Adrenal gland (tissue), 12 donors: ENCODE results near the gene SLC25A6. TPM values are rescaled to one million over a fixed set of nuclear protein-coding genes. Genes with fewer than 3 reads are reported as not detected.

Experiments
- DNase-seq, 7 donors: peaks; one replicate each; pipeline ENCODE4 v3.0.0-alpha.2; 2019 to 2020
- H3K27ac ChIP-seq, 5 donors: fragments of 200-600 bp; sonication (generic) in 4 of 5; 1 replicate in 3 of 5; 2 replicates in 2 of 5; pipeline versions ENCODE4 v1.5.1 to v1.8.0; 2016 to 2020; ENCODE audit warnings: mild to moderate bottlenecking in 1 of 5
- H3K27me3 ChIP-seq: fragments of 200-600 bp; 2 replicates; pipeline ENCODE4 v1.8.0; 2021
- H3K36me3 ChIP-seq, 2 donors: fragments of 200-600 bp; replicated peaks in 1 of 2; 1 replicate in 1 of 2; 2 replicates in 1 of 2; pipeline versions ENCODE4 v1.5.1 to v1.8.0; 2018 to 2022
- H3K4me1 ChIP-seq, 2 donors: fragments of 200-600 bp; replicated peaks in 1 of 2; 1 replicate in 1 of 2; 2 replicates in 1 of 2; pipeline versions ENCODE4 v1.5.1 to v1.8.0; 2018 to 2021
- H3K4me3 ChIP-seq, 4 donors: fragments of 200-600 bp; sonication (generic) in 3 of 4; one replicate each; pipeline ENCODE4 v1.5.1; 2016 to 2018
- H3K9me3 ChIP-seq, 3 donors: fragments of 200-600 bp; sonication (generic) in 1 of 3; replicated peaks in 1 of 3; 1 replicate in 2 of 3; 2 replicates in 1 of 3; pipeline versions ENCODE4 v1.5.1 to v1.8.0; 2016 to 2021
- POLR2A ChIP-seq, 2 donors: fragments of 450-650 bp; IDR thresholded peaks; one replicate each; pipeline ENCODE4 v1.6.1; 2017; ENCODE audit warnings: antibody characterized with exemption in 2 of 2, mild to moderate bottlenecking in 2 of 2, moderate library complexity in 1 of 2
- WGBS, 4 donors: extraction: QIAGEN DNeasy Blood & Tissue Kit in 2 of 4; methylation state at CpG; one replicate each; pipeline versions ENCODE4 v1.1.5 to v1.1.7; 2013 to 2017; 5-methylcytosine and 5-hydroxymethylcytosine counted together
- intact Hi-C, 2 donors: fragments of 100-400 bp; cut with DNase I; formaldehyde crosslinking; loops; one replicate each; pipeline versions ENCODE4 v1.14.1 to v1.15.0; 2022 to 2023
- polyA plus RNA-seq, 3 donors: library from polyadenylated mRNA; stranded (reverse); fragments of 200-250 nt in 2 of 3; fragments of 350-450 nt in 1 of 3; fragmentation: Illumina TruSeq in 1 of 3; extraction: RNeasy Lipid Tissue Mini Kit (QIAGEN cat#74804) in 1 of 3; gene quantifications; one replicate each; pipeline ENCODE4 v1.2.3, GENCODE V29; 2013 to 2014
- total RNA-seq, 9 donors: library from RNA; depleted of rRNA in 4 of 9; stranded (reverse); fragments of >200 nt in 4 of 9; fragments of 120-200 nt in 1 of 9; fragmentation: NEBNext Ultra II Directional in 1 of 9; extraction: Animal tissue kit (Norgen Biotek cat#: 25700) in 1 of 9; gene quantifications; one replicate each; pipeline versions ENCODE4 v1.1.0 to v1.2.4, GENCODE V29; 2013 to 2023
- TF ChIP-seq, protein P1 (sequence below), 6 experiments: fragments of 450-650 bp in 4 of 6; fragments of 200-600 bp in 2 of 6; sonication (generic) in 1 of 6; IDR thresholded peaks; 1 replicate in 5 of 6; 2 replicates in 1 of 6; pipeline versions ENCODE4 v1.5.1 to v1.8.0; 2016 to 2021; ENCODE audit warnings: antibody characterized with exemption in 6 of 6, mild to moderate bottlenecking in 2 of 6, moderate library complexity in 1 of 6
- donor health status: healthy with polysubstance abuse.
- donor health status: Bipolar disorder and iron deficiency.
- donor health status: DM: yes; HTN: yes; CAD: no.
- donor health status: DM: no; HTN: no; CAD: no.
- donor health status: DM: no; HTN: no; CAD: no.
- donor health status: DM: yes; HTN: yes; CAD: no.

The SLC25A6 gene
- total and polyA plus RNA-seq, 12 donors = 183 to 509 (median 387) TPM

DNA sequence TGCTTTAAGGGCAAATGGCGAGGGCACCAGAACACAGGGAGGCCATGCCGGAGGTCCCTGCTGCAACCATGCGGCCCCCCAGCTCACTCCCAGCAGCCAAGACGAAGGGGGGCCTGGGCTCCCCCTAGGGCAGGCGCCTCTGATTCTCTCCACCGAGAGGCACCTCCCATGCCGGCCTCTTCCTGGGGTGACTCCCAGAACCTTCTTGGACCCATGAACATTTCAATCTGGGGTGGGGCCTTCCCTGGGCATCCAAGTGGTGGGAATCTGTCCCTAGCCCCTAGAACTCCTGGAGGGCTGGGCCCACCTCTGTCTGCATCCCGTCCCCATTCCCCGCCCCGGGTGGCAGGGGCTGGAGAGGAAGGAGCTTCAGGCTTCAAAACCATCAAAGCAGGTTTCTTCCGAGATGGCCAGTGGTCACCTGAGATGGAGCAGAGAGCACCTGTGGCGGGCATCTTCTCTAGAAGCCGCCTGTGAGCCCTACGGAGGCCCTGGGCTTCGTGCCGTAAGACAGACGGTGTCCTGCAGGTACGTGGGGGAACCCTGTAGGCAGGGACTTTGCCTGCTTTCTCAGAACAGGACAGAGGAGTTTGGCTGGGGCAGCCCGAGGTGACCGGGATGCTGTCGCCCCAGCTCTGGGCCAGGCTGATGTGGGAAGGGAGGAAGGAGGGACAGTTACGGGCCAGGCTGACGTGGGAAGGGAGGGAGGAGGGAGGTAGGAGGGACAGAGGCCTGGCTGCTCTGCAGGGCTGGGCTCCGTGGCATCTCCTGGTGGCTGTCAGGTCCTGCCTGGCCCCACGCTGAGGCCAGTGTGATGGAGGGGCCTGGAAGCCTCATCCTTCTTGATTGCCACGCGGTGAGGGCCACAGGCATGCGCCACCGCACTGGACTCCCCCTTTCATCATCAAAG, 6.8 kb upstream of the SLC25A6 start:
- Histone ChIP-seq H3K27ac (no peak overlapping the region), H3K9me3 (no peaks in the 10 kb centered on the region), H3K27me3 (no peaks in the 10 kb centered on the region), H3K36me3 (peaks cover 0 to 8% of the 10 kb centered on the region in 2 donors), H3K4me3 (no peak overlapping the region), H3K4me1 (no peaks in the 10 kb centered on the region)
- 76 to 94% (median 93%) methylated on average over 24 to 29 of the region's 29 CpGs for WGBS, 4 donors
- peak in 4 of 7 donors; percentile 12 to 81 (median 72) for DNase-seq
- TF ChIP-seq, protein P1, sequence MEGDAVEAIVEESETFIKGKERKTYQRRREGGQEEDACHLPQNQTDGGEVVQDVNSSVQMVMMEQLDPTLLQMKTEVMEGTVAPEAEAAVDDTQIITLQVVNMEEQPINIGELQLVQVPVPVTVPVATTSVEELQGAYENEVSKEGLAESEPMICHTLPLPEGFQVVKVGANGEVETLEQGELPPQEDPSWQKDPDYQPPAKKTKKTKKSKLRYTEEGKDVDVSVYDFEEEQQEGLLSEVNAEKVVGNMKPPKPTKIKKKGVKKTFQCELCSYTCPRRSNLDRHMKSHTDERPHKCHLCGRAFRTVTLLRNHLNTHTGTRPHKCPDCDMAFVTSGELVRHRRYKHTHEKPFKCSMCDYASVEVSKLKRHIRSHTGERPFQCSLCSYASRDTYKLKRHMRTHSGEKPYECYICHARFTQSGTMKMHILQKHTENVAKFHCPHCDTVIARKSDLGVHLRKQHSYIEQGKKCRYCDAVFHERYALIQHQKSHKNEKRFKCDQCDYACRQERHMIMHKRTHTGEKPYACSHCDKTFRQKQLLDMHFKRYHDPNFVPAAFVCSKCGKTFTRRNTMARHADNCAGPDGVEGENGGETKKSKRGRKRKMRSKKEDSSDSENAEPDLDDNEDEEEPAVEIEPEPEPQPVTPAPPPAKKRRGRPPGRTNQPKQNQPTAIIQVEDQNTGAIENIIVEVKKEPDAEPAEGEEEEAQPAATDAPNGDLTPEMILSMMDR (IDR thresholded peaks at IDR 0.05) = peak in 1 of 6 experiments; percentile 4
- no peak for TF ChIP-seq POLR2A (IDR thresholded peaks at IDR 0.05)
- intact Hi-C loops = loop anchor here (10.0 kb wide), 2 partner anchors 46 to 74 kb away; no protein-coding TSS in a partner anchor

DNA sequence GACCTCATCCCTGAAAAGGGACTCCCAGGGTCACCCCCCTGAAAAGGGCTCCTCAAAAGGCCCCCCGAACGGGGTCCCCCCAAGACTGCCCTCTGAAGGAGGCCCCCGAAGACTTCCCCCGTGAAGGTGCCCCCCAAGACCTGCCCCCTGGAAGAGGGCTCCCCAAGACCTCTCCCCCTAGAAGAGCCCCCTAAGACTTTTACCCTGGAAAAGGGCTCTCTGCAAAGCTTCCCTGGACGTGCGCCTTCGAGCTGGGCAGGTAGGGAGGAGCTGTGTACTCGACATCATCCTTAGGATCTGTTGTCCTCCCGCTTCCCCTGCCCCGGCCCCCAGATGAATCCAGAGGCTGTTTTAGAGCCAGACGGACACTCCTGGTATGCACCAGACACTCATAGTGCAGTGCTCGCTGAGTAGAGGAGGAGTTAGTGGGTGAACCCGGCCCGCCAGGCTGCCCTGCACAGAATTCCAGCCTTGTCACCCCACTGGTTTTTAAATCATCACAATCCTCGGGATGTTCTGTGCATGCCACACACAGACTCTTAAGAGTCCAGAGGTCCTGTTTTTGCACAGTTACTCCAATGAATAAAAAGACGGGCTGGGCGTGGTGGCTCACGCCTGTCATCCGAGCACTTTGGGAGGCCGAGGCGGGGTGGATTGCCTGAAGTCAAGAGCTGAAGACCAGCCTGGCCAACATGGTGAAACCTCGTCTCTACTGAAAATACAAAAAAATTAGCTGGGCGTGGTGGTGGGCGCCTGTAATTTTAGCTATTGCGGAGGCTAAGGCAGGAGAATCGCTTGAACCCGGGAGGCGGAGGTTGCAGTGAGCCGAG, 5.7 kb upstream of the SLC25A6 start:
- H3K27me3 ChIP-seq = no peaks in the 10 kb centered on the region
- TF ChIP-seq, protein P1 (IDR thresholded peaks at IDR 0.05) = no peak
- TF ChIP-seq POLR2A (IDR thresholded peaks at IDR 0.05) = no peak
- peak in 3 of 7 donors; percentile 0 to 47 (median 13) for DNase-seq
- H3K36me3 ChIP-seq = no peaks in the 10 kb centered on the region
- no peak overlapping the region for H3K27ac ChIP-seq
- no peak overlapping the region for H3K4me3 ChIP-seq
- H3K4me1 ChIP-seq = no peaks in the 10 kb centered on the region
- intact Hi-C loops = loop anchor here (10.0 kb wide), 2 partner anchors 47 to 73 kb away; no protein-coding TSS in a partner anchor
- no peaks in the 10 kb centered on the region for H3K9me3 ChIP-seq
- 86 to 95% (median 93%) methylated on average over 19 to 29 of the region's 29 CpGs for WGBS, 4 donors

DNA sequence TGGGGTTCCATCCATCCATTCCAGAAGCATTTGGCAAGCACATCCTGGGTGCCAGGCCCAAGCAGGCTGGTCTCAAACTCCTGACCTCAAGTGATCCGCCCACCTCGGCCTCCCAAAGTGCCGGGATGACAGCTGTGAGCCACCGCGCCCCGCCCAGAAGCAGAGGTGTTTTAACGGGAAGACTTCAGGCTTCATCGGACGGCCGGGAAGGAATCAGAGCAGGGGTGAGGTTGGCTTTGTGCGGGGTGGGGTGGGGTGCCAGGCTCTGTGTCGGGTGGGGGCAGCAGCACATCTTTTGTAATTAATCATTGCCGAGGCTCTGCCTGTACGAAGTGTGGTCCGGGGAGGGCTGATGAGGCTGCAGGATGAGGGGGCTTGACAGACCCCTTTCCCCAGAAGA, 5.1 kb upstream of the SLC25A6 start:
- intact Hi-C loops = loop anchor here (10.0 kb wide), 2 partner anchors 48 to 72 kb away; no protein-coding TSS in a partner anchor
- H3K27ac ChIP-seq = no peak overlapping the region
- TF ChIP-seq POLR2A (IDR thresholded peaks at IDR 0.05) = no peak
- TF ChIP-seq, protein P1 (IDR thresholded peaks at IDR 0.05) = no peak
- DNase-seq = peak in 4 of 7 donors; percentile 1 to 53 (median 16)
- H3K27me3 ChIP-seq = no peaks in the 10 kb centered on the region
- no peaks in the 10 kb centered on the region for H3K4me1 ChIP-seq
- H3K36me3 ChIP-seq = no peaks in the 10 kb centered on the region
- no peak overlapping the region for H3K4me3 ChIP-seq
- no peaks in the 10 kb centered on the region for H3K9me3 ChIP-seq
- 83 to 92% (median 88%) methylated on average over 11 to 15 of the region's 15 CpGs for WGBS, 4 donors
